Fibroblast of villous mesenchyme (primary cell): ENCODE data around the gene CHD5. TPM values are rescaled to one million over a fixed set of nuclear protein-coding genes. Genes with fewer than 3 reads are reported as not detected.

Experiments used
- DNase-seq: peaks from one replicate; pipeline ENCODE4 v3.0.0-alpha.2; 2010; ENCODE audit warnings: low read depth
- H3K4me3 ChIP-seq: 2 replicates; pipeline ENCODE4 v1.5.1; 2011; ENCODE audit warnings: low read depth, mild to moderate bottlenecking, low read length
- CTCF ChIP-seq: IDR thresholded peaks from 2 replicates; pipeline ENCODE4 v1.5.1; 2012; ENCODE audit warnings: low read depth, mild to moderate bottlenecking, low read length; ENCODE audit not compliant: insufficient read depth
- total RNA-seq: library from RNA; depleted of rRNA; stranded (reverse); fragments of >200 nt; gene quantifications from 2 replicates; pipeline ENCODE4 v1.2.3, GENCODE V29; 2012

CHD5 gene
- total RNA-seq, 1 donor: under 0.01 TPM

DNA sequence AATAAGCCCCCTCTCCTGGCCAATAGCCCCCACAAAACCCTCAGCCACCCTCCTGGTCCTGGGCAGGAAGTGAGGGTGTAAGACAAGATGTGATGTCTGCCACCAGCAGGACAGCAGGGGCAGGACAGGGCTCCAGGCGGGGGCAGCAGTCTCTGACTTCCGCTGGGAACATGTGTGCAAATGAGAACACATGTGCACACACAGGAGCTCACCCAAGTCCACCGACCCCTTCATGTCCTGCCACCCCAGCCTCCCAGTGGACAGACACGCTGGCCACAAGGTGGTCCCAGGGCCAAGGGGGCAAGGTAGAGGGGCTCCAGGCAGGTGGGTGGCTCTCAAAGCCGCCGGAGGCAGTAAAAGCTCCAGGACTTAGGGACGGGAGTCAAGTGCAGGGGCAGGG, 74.4 kb downstream of the CHD5 start:
- H3K4me3 ChIP-seq: no peak overlapping the region
- no peak for DNase-seq
- no peak for TF ChIP-seq CTCF

DNA sequence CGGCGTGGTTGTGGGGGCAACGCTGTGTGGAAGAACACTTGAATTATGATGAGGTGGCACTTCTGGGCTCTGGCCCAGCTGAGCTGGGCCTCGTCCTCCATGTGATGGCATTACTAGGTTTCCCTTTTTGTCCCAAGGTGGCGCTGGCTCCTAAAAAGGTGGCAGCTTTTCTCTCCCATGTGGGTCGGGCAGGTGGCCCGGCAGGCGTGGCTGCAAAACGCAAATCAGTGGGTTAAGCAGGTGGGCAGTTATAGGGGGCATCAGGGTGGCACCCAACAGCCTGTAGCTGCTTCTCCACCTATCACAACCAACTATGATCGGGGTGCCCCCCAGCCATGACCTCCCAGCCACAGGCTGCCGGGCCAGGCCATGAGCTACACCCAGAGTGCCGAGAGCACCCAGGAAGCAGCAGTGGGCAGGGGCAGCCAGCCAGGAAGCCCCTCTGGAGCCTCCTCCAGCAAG, 74.9 kb downstream of the CHD5 start:
- no peak for DNase-seq
- no peak for TF ChIP-seq CTCF
- no peak overlapping the region for H3K4me3 ChIP-seq

- no peak for DNase-seq
- H3K4me3 ChIP-seq: no peak overlapping the region
- no peak for TF ChIP-seq CTCF
These were observed 75.5 kb downstream of the CHD5 start for GRCh38 chr1:6104631-6105030.

GRCh38 chr1:6103854-6104530, 76.1 kb downstream of the CHD5 start:
- no peak overlapping the region for H3K4me3 ChIP-seq
- no peak for TF ChIP-seq CTCF
- no peak for DNase-seq

- DNase-seq: no peak
- no peak for TF ChIP-seq CTCF
- H3K4me3 ChIP-seq: no peak overlapping the region
These were observed 76.8 kb downstream of the CHD5 start for GRCh38 chr1:6103111-6103853.

DNA sequence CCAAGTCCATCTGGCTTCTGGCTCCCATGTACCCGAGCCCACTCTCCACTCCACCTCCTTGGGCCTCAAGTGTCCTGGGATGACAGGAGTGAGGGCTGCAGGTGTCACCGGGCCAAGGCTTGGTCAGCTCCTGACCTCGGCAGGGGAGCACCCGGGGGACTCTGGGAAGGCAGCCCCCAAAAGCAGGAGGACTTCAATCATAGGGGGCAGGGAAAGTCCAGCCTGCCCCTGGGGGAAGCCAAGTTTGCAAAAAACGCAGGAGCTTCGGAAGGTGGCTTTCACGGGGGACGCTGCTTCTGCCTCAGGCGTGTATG, 77.6 kb downstream of the CHD5 start:
- no peak for DNase-seq
- no peak overlapping the region for H3K4me3 ChIP-seq
- no peak for TF ChIP-seq CTCF
